ENCODE measurements around the gene METRN. TPM values are rescaled to one million over a fixed set of nuclear protein-coding genes. Genes with fewer than 3 reads are reported as not detected.

Gene METRN
- total and polyA plus RNA-seq, 9 donors: 33.3 to 49.6 (median 35.6) TPM

GRCh38 chr16:671353-672131 is 43.4 kb upstream of the METRN start:
- peaks cover 12% of the 10 kb centered on the region for H3K27me3 ChIP-seq (ENCODE audit: control insufficient read depth, insufficient read depth, low read length)
- H3K36me3 ChIP-seq (ENCODE audit: control insufficient read depth, insufficient read depth, low read length): peaks cover 53% of the 10 kb centered on the region
- H3K27ac ChIP-seq (ENCODE audit: low read length): no peak overlapping the region
- H3K4me3 ChIP-seq (ENCODE audit: low read length): no peak overlapping the region
- H3K4me1 ChIP-seq (ENCODE audit: control insufficient read depth, insufficient read depth, low read length): peaks cover 33% of the 10 kb centered on the region
- H3K9me3 ChIP-seq (replicated peaks; ENCODE audit: control insufficient read depth, low read depth, low read length): no peaks in the 10 kb centered on the region
- 83% methylated on average over 34 of the region's 40 CpGs for WGBS (ENCODE audit: insufficient coverage)
- no peak for DNase-seq

DNA sequence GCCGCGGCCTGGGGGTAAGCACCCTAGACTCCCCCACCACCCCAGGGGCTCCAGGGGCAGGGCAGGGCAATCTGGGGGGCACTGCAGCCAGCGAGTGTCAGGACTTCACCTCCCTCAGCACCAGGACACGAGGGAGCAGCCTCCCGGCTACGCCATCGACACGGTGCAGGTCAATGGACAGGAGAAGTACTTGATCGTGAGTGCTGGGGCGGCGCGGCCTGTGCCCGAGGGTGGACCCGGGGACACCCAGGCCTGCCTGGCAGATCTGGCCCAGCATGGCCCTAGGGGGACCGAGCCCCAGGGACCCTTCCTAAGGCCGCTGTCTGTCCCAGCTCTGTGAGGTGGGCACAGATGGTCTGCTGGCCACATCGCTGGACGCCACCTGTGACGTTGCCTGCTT is 42.5 kb upstream of the METRN start:
- no peak for DNase-seq
- Histone ChIP-seq H3K27me3 (ENCODE audit: control insufficient read depth, insufficient read depth, low read length) (peaks cover 20% of the 10 kb centered on the region), H3K4me3 (ENCODE audit: low read length) (no peak overlapping the region), H3K27ac (ENCODE audit: low read length) (no peak overlapping the region), H3K36me3 (ENCODE audit: control insufficient read depth, insufficient read depth, low read length) (peaks cover 53% of the 10 kb centered on the region), H3K4me1 (ENCODE audit: control insufficient read depth, insufficient read depth, low read length) (peaks cover 31% of the 10 kb centered on the region), H3K9me3 (replicated peaks; ENCODE audit: control insufficient read depth, low read depth, low read length) (no peaks in the 10 kb centered on the region)
- WGBS (ENCODE audit: insufficient coverage): 95% methylated on average over 17 of the region's 19 CpGs

DNA sequence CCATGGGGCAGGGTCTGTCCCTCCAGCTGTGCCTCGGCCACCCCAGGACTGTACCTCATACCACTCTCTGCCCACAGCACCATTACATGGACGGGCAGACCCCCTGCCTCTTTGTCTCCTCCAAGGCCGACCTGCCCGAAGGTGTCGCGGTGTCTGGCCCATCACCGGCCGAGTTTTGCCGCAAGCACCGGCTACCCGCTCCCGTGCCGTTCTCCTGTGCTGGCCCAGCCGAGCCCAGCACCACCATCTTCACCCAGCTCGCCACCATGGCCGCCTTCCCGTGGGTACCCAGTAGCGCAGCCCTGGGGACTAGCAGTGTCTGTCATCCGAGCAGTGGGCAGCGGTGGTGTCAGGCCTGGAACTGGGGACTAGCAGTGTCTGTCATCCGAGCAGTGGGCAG is 42.1 kb upstream of the METRN start:
- Histone ChIP-seq H3K4me1 (ENCODE audit: control insufficient read depth, insufficient read depth, low read length) (peaks cover 28% of the 10 kb centered on the region), H3K27ac (ENCODE audit: low read length) (no peak overlapping the region), H3K9me3 (replicated peaks; ENCODE audit: control insufficient read depth, low read depth, low read length) (no peaks in the 10 kb centered on the region), H3K4me3 (ENCODE audit: low read length) (no peak overlapping the region), H3K36me3 (ENCODE audit: control insufficient read depth, insufficient read depth, low read length) (peaks cover 53% of the 10 kb centered on the region), H3K27me3 (ENCODE audit: control insufficient read depth, insufficient read depth, low read length) (peaks cover 25% of the 10 kb centered on the region)
- no peak for DNase-seq
- WGBS (ENCODE audit: insufficient coverage): 94% methylated on average over 21 of the region's 21 CpGs

DNA sequence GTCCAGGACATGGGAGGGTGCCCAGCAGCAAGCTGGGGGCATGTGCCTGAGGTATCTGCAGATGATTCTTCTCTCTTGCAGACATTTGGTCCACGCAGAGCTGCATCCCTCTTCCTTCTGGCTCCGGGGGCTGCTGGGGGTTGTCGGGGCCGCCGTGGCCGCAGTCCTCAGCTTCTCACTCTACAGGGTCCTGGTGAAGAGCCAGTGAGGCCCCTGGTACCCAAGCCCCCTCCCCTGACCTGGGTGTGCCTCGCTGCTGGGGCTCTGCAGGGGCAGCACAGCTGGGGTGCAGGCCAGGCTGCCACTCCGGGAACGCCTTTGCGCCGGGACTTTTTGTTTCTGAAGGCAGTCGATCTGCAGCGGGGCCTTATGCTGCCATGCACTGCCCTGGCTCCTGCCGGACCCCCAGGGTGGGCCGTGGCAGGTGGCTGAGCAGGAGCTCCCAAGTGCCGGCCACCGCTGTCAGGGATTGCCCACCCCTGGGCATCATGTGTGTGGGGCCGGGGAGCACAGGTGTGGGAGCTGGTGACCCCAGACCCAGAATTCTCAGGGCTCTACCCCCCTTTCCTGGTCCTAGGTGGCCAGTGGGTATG is 41.4 kb upstream of the METRN start:
- Histone ChIP-seq H3K4me1 (ENCODE audit: control insufficient read depth, insufficient read depth, low read length) (peaks cover 25% of the 10 kb centered on the region), H3K4me3 (ENCODE audit: low read length) (no peak overlapping the region), H3K27me3 (ENCODE audit: control insufficient read depth, insufficient read depth, low read length) (peaks cover 29% of the 10 kb centered on the region), H3K36me3 (ENCODE audit: control insufficient read depth, insufficient read depth, low read length) (peaks cover 53% of the 10 kb centered on the region), H3K9me3 (replicated peaks; ENCODE audit: control insufficient read depth, low read depth, low read length) (no peaks in the 10 kb centered on the region), H3K27ac (ENCODE audit: low read length) (no peak overlapping the region)
- no peak for DNase-seq
- 87% methylated on average over 17 of the region's 18 CpGs for WGBS (ENCODE audit: insufficient coverage)

GRCh38 chr16:674214-674881 is 40.6 kb upstream of the METRN start:
- H3K27ac ChIP-seq (ENCODE audit: low read length): no peak overlapping the region
- H3K4me1 ChIP-seq (ENCODE audit: control insufficient read depth, insufficient read depth, low read length): peaks cover 24% of the 10 kb centered on the region
- no peak for DNase-seq
- peaks cover 29% of the 10 kb centered on the region for H3K27me3 ChIP-seq (ENCODE audit: control insufficient read depth, insufficient read depth, low read length)
- H3K36me3 ChIP-seq (ENCODE audit: control insufficient read depth, insufficient read depth, low read length): peaks cover 50% of the 10 kb centered on the region
- no peaks in the 10 kb centered on the region for H3K9me3 ChIP-seq (replicated peaks; ENCODE audit: control insufficient read depth, low read depth, low read length)
- H3K4me3 ChIP-seq (ENCODE audit: low read length): no peak overlapping the region
- WGBS (ENCODE audit: insufficient coverage): 71% methylated on average over 13 of the region's 22 CpGs

- 4% methylated on average over 67 of the region's 73 CpGs for WGBS (ENCODE audit: insufficient coverage)
- Histone ChIP-seq H3K9me3 (replicated peaks; ENCODE audit: control insufficient read depth, low read depth, low read length) (no peaks in the 10 kb centered on the region), H3K27me3 (ENCODE audit: control insufficient read depth, insufficient read depth, low read length) (peaks cover 29% of the 10 kb centered on the region), H3K36me3 (ENCODE audit: control insufficient read depth, insufficient read depth, low read length) (peaks cover 42% of the 10 kb centered on the region), H3K4me1 (ENCODE audit: control insufficient read depth, insufficient read depth, low read length) (peaks cover 25% of the 10 kb centered on the region), H3K4me3 (ENCODE audit: low read length) (no peak within 1 kb of the TSS), H3K27ac (ENCODE audit: low read length) (no peak within 1 kb of the TSS)
- DNase-seq: no peak
Measured at GRCh38 chr16:674968-675883, 39.7 kb upstream of the METRN start, which contains the start of gene RHBDL1. Gene RHBDL1 (plus strand): TSS chr16:675671. CDS start chr16:675791, 120 bp downstream.

- no peak for DNase-seq
- Histone ChIP-seq H3K27me3 (ENCODE audit: control insufficient read depth, insufficient read depth, low read length) (peaks cover 29% of the 10 kb centered on the region), H3K36me3 (ENCODE audit: control insufficient read depth, insufficient read depth, low read length) (peaks cover 34% of the 10 kb centered on the region), H3K27ac (ENCODE audit: low read length) (no peak overlapping the region), H3K9me3 (replicated peaks; ENCODE audit: control insufficient read depth, low read depth, low read length) (no peaks in the 10 kb centered on the region), H3K4me3 (ENCODE audit: low read length) (no peak overlapping the region), H3K4me1 (ENCODE audit: control insufficient read depth, insufficient read depth, low read length) (peaks cover 28% of the 10 kb centered on the region)
- WGBS (ENCODE audit: insufficient coverage): 51% methylated on average over 14 of the region's 25 CpGs
Measured at GRCh38 chr16:675884-676564, 38.9 kb upstream of the METRN start.

- Histone ChIP-seq H3K36me3 (ENCODE audit: control insufficient read depth, insufficient read depth, low read length) (peaks cover 33% of the 10 kb centered on the region), H3K4me1 (ENCODE audit: control insufficient read depth, insufficient read depth, low read length) (peaks cover 33% of the 10 kb centered on the region), H3K27ac (ENCODE audit: low read length) (no peak overlapping the region), H3K4me3 (ENCODE audit: low read length) (no peak overlapping the region), H3K27me3 (ENCODE audit: control insufficient read depth, insufficient read depth, low read length) (peaks cover 29% of the 10 kb centered on the region), H3K9me3 (replicated peaks; ENCODE audit: control insufficient read depth, low read depth, low read length) (no peaks in the 10 kb centered on the region)
- DNase-seq: no peak
- 88% methylated on average over 21 of the region's 21 CpGs for WGBS (ENCODE audit: insufficient coverage)
Measured at GRCh38 chr16:676565-676902, 38.4 kb upstream of the METRN start.

- Histone ChIP-seq H3K27me3 (ENCODE audit: control insufficient read depth, insufficient read depth, low read length) (peaks cover 29% of the 10 kb centered on the region), H3K4me3 (ENCODE audit: low read length) (no peak overlapping the region), H3K36me3 (ENCODE audit: control insufficient read depth, insufficient read depth, low read length) (peaks cover 34% of the 10 kb centered on the region), H3K4me1 (ENCODE audit: control insufficient read depth, insufficient read depth, low read length) (peaks cover 37% of the 10 kb centered on the region), H3K9me3 (replicated peaks; ENCODE audit: control insufficient read depth, low read depth, low read length) (no peaks in the 10 kb centered on the region), H3K27ac (ENCODE audit: low read length) (no peak overlapping the region)
- 60% methylated on average over 23 of the region's 23 CpGs for WGBS (ENCODE audit: insufficient coverage)
- no peak for DNase-seq
Measured at GRCh38 chr16:676913-677312, 38.0 kb upstream of the METRN start.

Data from muscle of leg (tissue), 11 donors.